Osteoblast (primary cell): Measurements from ENCODE around the gene KCNAB1. TPM values are rescaled to one million over a fixed set of nuclear protein-coding genes. Genes with fewer than 3 reads are reported as not detected.

Source experiments
- DNase-seq: peaks from one replicate; pipeline ENCODE4 v3.0.0; 2011; ENCODE audit warnings: low spot score, mixed read lengths; ENCODE audit not compliant: insufficient read length; ENCODE audit errors: missing footprints
- H2AFZ ChIP-seq: 2 replicates; pipeline ENCODE4 v1.6.0; 2011; ENCODE audit warnings: mild to moderate bottlenecking, low read length
- H3K27ac ChIP-seq: 2 replicates; pipeline ENCODE4 v1.5.1; 2011; ENCODE audit warnings: mild to moderate bottlenecking, low read depth, low read length, moderate library complexity
- H3K27me3 ChIP-seq: 2 replicates; pipeline ENCODE4 v1.6.0; 2012; ENCODE audit warnings: mild to moderate bottlenecking, control low read depth, inconsistent platforms, low read length, moderate library complexity; ENCODE audit not compliant: insufficient read depth
- H3K36me3 ChIP-seq: 2 replicates; pipeline ENCODE4 v1.5.1; 2011; ENCODE audit warnings: mild to moderate bottlenecking, low read length, control low read depth, moderate library complexity; ENCODE audit not compliant: insufficient read depth
- H3K4me1 ChIP-seq: 2 replicates; pipeline ENCODE4 v1.5.1; 2011; ENCODE audit warnings: mild to moderate bottlenecking, low read length, control low read depth, moderate library complexity; ENCODE audit not compliant: insufficient read depth
- H3K4me2 ChIP-seq: 2 replicates; pipeline ENCODE4 v1.6.0; 2011; ENCODE audit warnings: mild to moderate bottlenecking, low read length; ENCODE audit not compliant: insufficient read depth
- H3K4me3 ChIP-seq: fragments of 200-600 bp; sonication (generic); 3 replicates; pipeline ENCODE4 v1.5.1; 2012; ENCODE audit warnings: mild to moderate bottlenecking, low read length, inconsistent platforms; ENCODE audit not compliant: insufficient read depth
- H3K79me2 ChIP-seq: 2 replicates; pipeline ENCODE4 v1.6.0; 2012; ENCODE audit warnings: mild to moderate bottlenecking, low read length, control low read depth, inconsistent platforms; ENCODE audit not compliant: insufficient read depth
- H3K9me3 ChIP-seq: 2 replicates; pipeline ENCODE4 v1.5.1; 2011; ENCODE audit warnings: low read depth, low read length, control low read depth
- H4K20me1 ChIP-seq: 2 replicates; pipeline ENCODE4 v1.6.0; 2012; ENCODE audit warnings: mild to moderate bottlenecking, low read length, control low read depth; ENCODE audit not compliant: insufficient read depth
- CTCF ChIP-seq: IDR thresholded peaks from 2 replicates; pipeline ENCODE4 v1.5.1; 2011; ENCODE audit warnings: mild to moderate bottlenecking, low read depth, low read length, moderate library complexity; ENCODE audit errors: extremely low read depth
- total RNA-seq: library from RNA; depleted of rRNA; stranded (reverse); fragments of >200 nt; gene quantifications from 2 replicates; pipeline ENCODE4 v1.2.3, GENCODE V29; 2012

KCNAB1 gene
- total RNA-seq, 1 donor = 0.36 TPM

DNA sequence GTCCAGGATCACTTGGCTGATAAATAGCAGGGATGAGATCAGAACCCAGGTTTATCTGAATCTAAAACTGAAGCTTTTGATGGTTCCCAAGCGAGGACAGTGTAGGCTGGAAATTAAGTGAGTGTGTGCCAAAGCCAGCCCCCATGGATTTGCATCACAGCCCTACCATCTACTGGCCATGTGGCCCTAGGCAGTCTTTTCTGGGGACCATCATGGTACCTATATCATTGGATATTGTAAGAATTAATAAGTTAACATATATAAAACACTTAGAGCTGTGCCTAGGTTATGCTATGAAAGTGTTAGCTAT, 467.3 kb downstream of the KCNAB1 start:
- peak overlapping the region; percentile 65 for H2AFZ ChIP-seq
- H4K20me1 ChIP-seq = no peaks in the 10 kb centered on the region
- TF ChIP-seq CTCF = no peak
- no peak overlapping the region for H3K4me3 ChIP-seq
- H3K36me3 ChIP-seq = no peaks in the 10 kb centered on the region
- no peaks in the 10 kb centered on the region for H3K79me2 ChIP-seq
- no peaks in the 10 kb centered on the region for H3K27me3 ChIP-seq
- no peak overlapping the region for H3K4me2 ChIP-seq
- H3K4me1 ChIP-seq = no peaks in the 10 kb centered on the region
- H3K27ac ChIP-seq = no peak overlapping the region
- DNase-seq = no peak
- H3K9me3 ChIP-seq = no peaks in the 10 kb centered on the region

Other genes starting within 250 kb of the KCNAB1 start
- gene GMPS, start 249.9 kb upstream of the KCNAB1 start, total RNA-seq = 41.3 and 43.9 TPM in 2 replicates